Pons (tissue), 1 donor: ENCODE measurements around the gene CTSA.

Source experiments
- DNase-seq: peaks from one replicate; pipeline ENCODE4 v3.0.0-alpha.2; 2016; ENCODE audit warnings: low spot score

The CTSA gene

GRCh38 chr20:45890985-45891983 lies at the start of gene CTSA, which contains the start of gene NEURL2:
Gene CTSA (plus strand): TSS chr20:45891335. CDS start chr20:45891569, 234 bp downstream.
Gene NEURL2 (minus strand): TSS chr20:45891208. CDS start chr20:45890991, 217 bp downstream.
- peak; percentile 86 for DNase-seq

GRCh38 chr20:45841407-45842129 lies 49.6 kb upstream of the CTSA start:
- DNase-seq: no peak

GRCh38 chr20:45842169-45842812 lies 48.8 kb upstream of the CTSA start:
- no peak for DNase-seq

- no peak for DNase-seq
Observed at GRCh38 chr20:45843506-45843905, 47.6 kb upstream of the CTSA start.

- no peak for DNase-seq
Observed at GRCh38 chr20:45845452-45845851, 45.7 kb upstream of the CTSA start.

GRCh38 chr20:45848421-45848820 lies 42.7 kb upstream of the CTSA start:
- no peak for DNase-seq

GRCh38 chr20:45848969-45849582 lies 42.1 kb upstream of the CTSA start:
- no peak for DNase-seq

- no peak for DNase-seq
Observed at GRCh38 chr20:45850238-45850637, 40.9 kb upstream of the CTSA start.

GRCh38 chr20:45850926-45851325 lies 40.2 kb upstream of the CTSA start:
- no peak for DNase-seq

GRCh38 chr20:45851501-45851900 lies 39.6 kb upstream of the CTSA start:
- DNase-seq: no peak

GRCh38 chr20:45852326-45852725 lies 38.8 kb upstream of the CTSA start:
- no peak for DNase-seq

- DNase-seq: no peak
Observed at GRCh38 chr20:45853484-45853883, 37.7 kb upstream of the CTSA start.

- peak; percentile 100 for DNase-seq
Observed at GRCh38 chr20:45857114-45857881, 33.8 kb upstream of the CTSA start, which contains the start of the genes ACOT8 and ZSWIM3. Gene ACOT8 (minus strand): TSS chr20:45857392. CDS start chr20:45857315, 77 bp downstream. Gene ZSWIM3 (plus strand): TSS chr20:45857614. CDS start chr20:45857826, 212 bp downstream.

GRCh38 chr20:45857882-45858216 lies 33.3 kb upstream of the CTSA start:
- no peak for DNase-seq

GRCh38 chr20:45859916-45860315 lies 31.2 kb upstream of the CTSA start:
- DNase-seq: no peak

GRCh38 chr20:45860560-45861220 lies 30.4 kb upstream of the CTSA start:
- no peak for DNase-seq

GRCh38 chr20:45861221-45862075 lies 29.7 kb upstream of the CTSA start:
- DNase-seq: no peak

GRCh38 chr20:45863543-45864470 lies 27.3 kb upstream of the CTSA start:
- DNase-seq: no peak
